Measurements from ENCODE around the gene GPR137B.

DNA sequence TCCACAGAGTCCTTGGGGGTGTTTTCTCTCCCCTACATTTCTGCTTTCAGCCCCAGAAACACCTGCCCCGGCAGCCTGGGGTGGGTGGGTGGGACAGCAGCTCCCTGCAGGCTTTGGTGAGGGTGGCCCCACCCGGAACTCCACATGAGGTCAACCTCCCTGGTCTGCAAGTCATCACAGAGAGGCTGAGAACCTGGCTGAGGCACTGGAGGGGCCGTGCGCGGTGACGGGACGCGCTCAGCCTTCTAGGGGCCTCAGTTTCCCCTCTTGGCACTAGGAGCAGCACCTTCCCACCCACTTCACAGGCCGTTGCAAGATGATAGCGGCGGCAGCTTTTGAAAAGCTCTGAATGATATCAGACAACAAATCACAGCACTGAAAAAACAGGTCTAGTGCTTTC, 39.7 kb upstream of the GPR137B start:
- TF ChIP-seq CEBPB (tag; IDR thresholded peaks at IDR 0.05) = no peak
- no peak for TF ChIP-seq ZNF384 (IDR thresholded peaks at IDR 0.05; ENCODE audit: low read depth, low read length)
- TF ChIP-seq, protein P1, sequence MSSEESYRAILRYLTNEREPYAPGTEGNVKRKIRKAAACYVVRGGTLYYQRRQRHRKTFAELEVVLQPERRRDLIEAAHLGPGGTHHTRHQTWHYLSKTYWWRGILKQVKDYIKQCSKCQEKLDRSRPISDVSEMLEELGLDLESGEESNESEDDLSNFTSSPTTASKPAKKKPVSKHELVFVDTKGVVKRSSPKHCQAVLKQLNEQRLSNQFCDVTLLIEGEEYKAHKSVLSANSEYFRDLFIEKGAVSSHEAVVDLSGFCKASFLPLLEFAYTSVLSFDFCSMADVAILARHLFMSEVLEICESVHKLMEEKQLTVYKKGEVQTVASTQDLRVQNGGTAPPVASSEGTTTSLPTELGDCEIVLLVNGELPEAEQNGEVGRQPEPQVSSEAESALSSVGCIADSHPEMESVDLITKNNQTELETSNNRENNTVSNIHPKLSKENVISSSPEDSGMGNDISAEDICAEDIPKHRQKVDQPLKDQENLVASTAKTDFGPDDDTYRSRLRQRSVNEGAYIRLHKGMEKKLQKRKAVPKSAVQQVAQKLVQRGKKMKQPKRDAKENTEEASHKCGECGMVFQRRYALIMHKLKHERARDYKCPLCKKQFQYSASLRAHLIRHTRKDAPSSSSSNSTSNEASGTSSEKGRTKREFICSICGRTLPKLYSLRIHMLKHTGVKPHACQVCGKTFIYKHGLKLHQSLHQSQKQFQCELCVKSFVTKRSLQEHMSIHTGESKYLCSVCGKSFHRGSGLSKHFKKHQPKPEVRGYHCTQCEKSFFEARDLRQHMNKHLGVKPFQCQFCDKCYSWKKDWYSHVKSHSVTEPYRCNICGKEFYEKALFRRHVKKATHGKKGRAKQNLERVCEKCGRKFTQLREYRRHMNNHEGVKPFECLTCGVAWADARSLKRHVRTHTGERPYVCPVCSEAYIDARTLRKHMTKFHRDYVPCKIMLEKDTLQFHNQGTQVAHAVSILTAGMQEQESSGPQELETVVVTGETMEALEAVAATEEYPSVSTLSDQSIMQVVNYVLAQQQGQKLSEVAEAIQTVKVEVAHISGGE (CRISPR knock-in tag; IDR thresholded peaks at IDR 0.05) = no peak
- no peak for TF ChIP-seq CHD1 (IDR thresholded peaks at IDR 0.05; ENCODE audit: low read length)
- TF ChIP-seq, protein P2, sequence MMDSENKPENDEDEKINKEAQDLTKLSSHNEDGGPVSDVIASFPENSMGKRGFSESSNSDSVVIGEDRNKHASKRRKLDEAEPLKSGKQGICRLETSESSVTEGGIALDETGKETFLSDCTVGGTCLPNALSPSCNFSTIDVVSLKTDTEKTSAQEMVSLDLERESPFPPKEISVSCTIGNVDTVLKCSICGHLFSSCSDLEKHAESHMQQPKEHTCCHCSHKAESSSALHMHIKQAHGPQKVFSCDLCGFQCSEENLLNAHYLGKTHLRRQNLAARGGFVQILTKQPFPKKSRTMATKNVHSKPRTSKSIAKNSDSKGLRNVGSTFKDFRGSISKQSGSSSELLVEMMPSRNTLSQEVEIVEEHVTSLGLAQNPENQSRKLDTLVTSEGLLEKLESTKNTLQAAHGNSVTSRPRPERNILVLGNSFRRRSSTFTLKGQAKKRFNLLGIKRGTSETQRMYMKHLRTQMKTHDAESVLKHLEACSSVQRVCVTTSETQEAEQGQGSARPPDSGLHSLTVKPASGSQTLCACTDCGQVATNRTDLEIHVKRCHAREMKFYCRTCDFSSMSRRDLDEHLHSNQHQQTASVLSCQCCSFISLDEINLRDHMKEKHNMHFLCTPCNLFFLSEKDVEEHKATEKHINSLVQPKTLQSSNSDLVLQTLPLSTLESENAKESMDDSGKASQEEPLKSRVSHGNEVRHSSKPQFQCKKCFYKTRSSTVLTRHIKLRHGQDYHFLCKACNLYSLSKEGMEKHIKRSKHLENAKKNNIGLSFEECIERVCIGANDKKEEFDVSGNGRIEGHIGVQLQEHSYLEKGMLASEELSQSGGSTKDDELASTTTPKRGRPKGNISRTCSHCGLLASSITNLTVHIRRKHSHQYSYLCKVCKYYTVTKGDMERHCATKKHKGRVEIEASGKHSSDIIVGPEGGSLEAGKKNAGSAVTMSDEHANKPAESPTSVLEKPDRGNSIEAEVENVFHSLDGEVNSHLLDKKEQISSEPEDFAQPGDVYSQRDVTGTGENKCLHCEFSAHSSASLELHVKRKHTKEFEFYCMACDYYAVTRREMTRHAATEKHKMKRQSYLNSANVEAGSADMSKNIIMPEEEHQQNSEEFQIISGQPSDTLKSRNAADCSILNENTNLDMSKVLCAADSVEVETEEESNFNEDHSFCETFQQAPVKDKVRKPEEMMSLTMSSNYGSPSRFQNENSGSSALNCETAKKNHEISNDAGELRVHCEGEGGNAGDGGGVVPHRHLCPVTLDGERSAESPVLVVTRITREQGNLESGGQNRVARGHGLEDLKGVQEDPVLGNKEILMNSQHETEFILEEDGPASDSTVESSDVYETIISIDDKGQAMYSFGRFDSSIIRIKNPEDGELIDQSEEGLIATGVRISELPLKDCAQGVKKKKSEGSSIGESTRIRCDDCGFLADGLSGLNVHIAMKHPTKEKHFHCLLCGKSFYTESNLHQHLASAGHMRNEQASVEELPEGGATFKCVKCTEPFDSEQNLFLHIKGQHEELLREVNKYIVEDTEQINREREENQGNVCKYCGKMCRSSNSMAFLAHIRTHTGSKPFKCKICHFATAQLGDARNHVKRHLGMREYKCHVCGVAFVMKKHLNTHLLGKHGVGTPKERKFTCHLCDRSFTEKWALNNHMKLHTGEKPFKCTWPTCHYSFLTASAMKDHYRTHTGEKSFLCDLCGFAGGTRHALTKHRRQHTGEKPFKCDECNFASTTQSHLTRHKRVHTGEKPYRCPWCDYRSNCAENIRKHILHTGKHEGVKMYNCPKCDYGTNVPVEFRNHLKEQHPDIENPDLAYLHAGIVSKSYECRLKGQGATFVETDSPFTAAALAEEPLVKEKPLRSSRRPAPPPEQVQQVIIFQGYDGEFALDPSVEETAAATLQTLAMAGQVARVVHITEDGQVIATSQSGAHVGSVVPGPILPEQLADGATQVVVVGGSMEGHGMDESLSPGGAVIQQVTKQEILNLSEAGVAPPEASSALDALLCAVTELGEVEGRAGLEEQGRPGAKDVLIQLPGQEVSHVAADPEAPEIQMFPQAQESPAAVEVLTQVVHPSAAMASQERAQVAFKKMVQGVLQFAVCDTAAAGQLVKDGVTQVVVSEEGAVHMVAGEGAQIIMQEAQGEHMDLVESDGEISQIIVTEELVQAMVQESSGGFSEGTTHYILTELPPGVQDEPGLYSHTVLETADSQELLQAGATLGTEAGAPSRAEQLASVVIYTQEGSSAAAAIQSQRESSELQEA (IDR thresholded peaks at IDR 0.05; ENCODE audit: low read depth) = no peak
- TF ChIP-seq, protein P3, sequence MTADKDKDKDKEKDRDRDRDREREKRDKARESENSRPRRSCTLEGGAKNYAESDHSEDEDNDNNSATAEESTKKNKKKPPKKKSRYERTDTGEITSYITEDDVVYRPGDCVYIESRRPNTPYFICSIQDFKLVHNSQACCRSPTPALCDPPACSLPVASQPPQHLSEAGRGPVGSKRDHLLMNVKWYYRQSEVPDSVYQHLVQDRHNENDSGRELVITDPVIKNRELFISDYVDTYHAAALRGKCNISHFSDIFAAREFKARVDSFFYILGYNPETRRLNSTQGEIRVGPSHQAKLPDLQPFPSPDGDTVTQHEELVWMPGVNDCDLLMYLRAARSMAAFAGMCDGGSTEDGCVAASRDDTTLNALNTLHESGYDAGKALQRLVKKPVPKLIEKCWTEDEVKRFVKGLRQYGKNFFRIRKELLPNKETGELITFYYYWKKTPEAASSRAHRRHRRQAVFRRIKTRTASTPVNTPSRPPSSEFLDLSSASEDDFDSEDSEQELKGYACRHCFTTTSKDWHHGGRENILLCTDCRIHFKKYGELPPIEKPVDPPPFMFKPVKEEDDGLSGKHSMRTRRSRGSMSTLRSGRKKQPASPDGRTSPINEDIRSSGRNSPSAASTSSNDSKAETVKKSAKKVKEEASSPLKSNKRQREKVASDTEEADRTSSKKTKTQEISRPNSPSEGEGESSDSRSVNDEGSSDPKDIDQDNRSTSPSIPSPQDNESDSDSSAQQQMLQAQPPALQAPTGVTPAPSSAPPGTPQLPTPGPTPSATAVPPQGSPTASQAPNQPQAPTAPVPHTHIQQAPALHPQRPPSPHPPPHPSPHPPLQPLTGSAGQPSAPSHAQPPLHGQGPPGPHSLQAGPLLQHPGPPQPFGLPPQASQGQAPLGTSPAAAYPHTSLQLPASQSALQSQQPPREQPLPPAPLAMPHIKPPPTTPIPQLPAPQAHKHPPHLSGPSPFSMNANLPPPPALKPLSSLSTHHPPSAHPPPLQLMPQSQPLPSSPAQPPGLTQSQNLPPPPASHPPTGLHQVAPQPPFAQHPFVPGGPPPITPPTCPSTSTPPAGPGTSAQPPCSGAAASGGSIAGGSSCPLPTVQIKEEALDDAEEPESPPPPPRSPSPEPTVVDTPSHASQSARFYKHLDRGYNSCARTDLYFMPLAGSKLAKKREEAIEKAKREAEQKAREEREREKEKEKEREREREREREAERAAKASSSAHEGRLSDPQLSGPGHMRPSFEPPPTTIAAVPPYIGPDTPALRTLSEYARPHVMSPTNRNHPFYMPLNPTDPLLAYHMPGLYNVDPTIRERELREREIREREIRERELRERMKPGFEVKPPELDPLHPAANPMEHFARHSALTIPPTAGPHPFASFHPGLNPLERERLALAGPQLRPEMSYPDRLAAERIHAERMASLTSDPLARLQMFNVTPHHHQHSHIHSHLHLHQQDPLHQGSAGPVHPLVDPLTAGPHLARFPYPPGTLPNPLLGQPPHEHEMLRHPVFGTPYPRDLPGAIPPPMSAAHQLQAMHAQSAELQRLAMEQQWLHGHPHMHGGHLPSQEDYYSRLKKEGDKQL (CRISPR knock-in tag; IDR thresholded peaks at IDR 0.05; ENCODE audit: borderline replicate concordance) = no peak
- TF ChIP-seq, protein P4, sequence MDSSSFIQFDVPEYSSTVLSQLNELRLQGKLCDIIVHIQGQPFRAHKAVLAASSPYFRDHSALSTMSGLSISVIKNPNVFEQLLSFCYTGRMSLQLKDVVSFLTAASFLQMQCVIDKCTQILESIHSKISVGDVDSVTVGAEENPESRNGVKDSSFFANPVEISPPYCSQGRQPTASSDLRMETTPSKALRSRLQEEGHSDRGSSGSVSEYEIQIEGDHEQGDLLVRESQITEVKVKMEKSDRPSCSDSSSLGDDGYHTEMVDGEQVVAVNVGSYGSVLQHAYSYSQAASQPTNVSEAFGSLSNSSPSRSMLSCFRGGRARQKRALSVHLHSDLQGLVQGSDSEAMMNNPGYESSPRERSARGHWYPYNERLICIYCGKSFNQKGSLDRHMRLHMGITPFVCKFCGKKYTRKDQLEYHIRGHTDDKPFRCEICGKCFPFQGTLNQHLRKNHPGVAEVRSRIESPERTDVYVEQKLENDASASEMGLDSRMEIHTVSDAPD (CRISPR knock-in tag; IDR thresholded peaks at IDR 0.05) = no peak
- TF ChIP-seq CBX5 (IDR thresholded peaks at IDR 0.05; ENCODE audit: borderline replicate concordance, low read depth) = no peak
- TF ChIP-seq, protein P5, sequence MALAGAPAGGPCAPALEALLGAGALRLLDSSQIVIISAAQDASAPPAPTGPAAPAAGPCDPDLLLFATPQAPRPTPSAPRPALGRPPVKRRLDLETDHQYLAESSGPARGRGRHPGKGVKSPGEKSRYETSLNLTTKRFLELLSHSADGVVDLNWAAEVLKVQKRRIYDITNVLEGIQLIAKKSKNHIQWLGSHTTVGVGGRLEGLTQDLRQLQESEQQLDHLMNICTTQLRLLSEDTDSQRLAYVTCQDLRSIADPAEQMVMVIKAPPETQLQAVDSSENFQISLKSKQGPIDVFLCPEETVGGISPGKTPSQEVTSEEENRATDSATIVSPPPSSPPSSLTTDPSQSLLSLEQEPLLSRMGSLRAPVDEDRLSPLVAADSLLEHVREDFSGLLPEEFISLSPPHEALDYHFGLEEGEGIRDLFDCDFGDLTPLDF (CRISPR knock-in tag; IDR thresholded peaks at IDR 0.05) = no peak
- no peak for TF ChIP-seq DDX20 (tag; IDR thresholded peaks at IDR 0.05; ENCODE audit: low read depth)

Measured in K562 (cell line).